DND-41 (cell line): ENCODE measurements around the gene FOXA2.

Source experiments
- ATAC-seq: fragments of 200-7000 bp; cut with Tn5 transposase; 3 replicates; pipeline ENCODE4 v1.9.1; 2021; ENCODE audit warnings: low read depth; ENCODE audit not compliant: insufficient read depth
- DNase-seq: peaks from one replicate; pipeline ENCODE4 v3.0.0-alpha.2; 2020
- H2AFZ ChIP-seq: 2 replicates; pipeline ENCODE4 v1.6.0; 2012; ENCODE audit warnings: low read depth, low read length
- H3K27ac ChIP-seq: 2 replicates; pipeline ENCODE4 v1.5.1; 2012; ENCODE audit warnings: low read length, inconsistent platforms
- H3K27me3 ChIP-seq: fragments of 200-600 bp; sonication (generic); 2 replicates; pipeline ENCODE4 v1.6.0; 2012; ENCODE audit warnings: low read length, mild to moderate bottlenecking, inconsistent platforms; ENCODE audit not compliant: insufficient read depth, poor library complexity
- H3K36me3 ChIP-seq: 2 replicates; pipeline ENCODE4 v1.5.1; 2012; ENCODE audit warnings: low read length, inconsistent platforms; ENCODE audit not compliant: insufficient read depth
- H3K4me1 ChIP-seq: 2 replicates; pipeline ENCODE4 v1.5.1; 2012; ENCODE audit warnings: mild to moderate bottlenecking, low read length; ENCODE audit not compliant: insufficient read depth
- H3K4me2 ChIP-seq: 2 replicates; pipeline ENCODE4 v1.6.0; 2012; ENCODE audit warnings: mild to moderate bottlenecking, moderate library complexity, low read length, inconsistent platforms; ENCODE audit not compliant: insufficient read depth
- H3K4me3 ChIP-seq, 2 experiments: fragments of 200-600 bp in 1 of 2; shearing (Covaris generic) in 1 of 2; 2 replicates each; pipeline ENCODE4 v1.5.1; 2012 to 2016; ENCODE audit warnings: inconsistent platforms in 2 of 2, low read length in 2 of 2, mild to moderate bottlenecking in 2 of 2, low read depth in 1 of 2, moderate library complexity in 1 of 2
- H3K79me2 ChIP-seq: 2 replicates; pipeline ENCODE4 v1.6.0; 2012; ENCODE audit warnings: low read length, inconsistent platforms; ENCODE audit not compliant: insufficient read depth
- H3K9ac ChIP-seq: 2 replicates; pipeline ENCODE4 v1.6.0; 2012; ENCODE audit warnings: low read depth, mild to moderate bottlenecking, inconsistent platforms, low read length, moderate library complexity
- H3K9me3 ChIP-seq: 2 replicates; pipeline ENCODE4 v1.5.1; 2012; ENCODE audit warnings: low read length, moderate library complexity, mild to moderate bottlenecking, inconsistent platforms; ENCODE audit not compliant: insufficient read depth, severe bottlenecking
- H4K20me1 ChIP-seq: 2 replicates; pipeline ENCODE4 v1.6.0; 2012; ENCODE audit warnings: low read length; ENCODE audit not compliant: insufficient read depth
- CTCF ChIP-seq: IDR thresholded peaks from 2 replicates; pipeline ENCODE4 v1.5.1; 2012; ENCODE audit warnings: borderline replicate concordance, low read length, moderate library complexity, mild to moderate bottlenecking; ENCODE audit not compliant: poor library complexity, severe bottlenecking; ENCODE audit errors: extremely low read depth
- EZH2 ChIP-seq: IDR thresholded peaks from 3 replicates; pipeline ENCODE4 v1.6.1; 2012; ENCODE audit warnings: borderline replicate concordance, low read depth, mild to moderate bottlenecking, moderate library complexity, low read length, inconsistent platforms; ENCODE audit not compliant: severe bottlenecking

The FOXA2 gene

DNA sequence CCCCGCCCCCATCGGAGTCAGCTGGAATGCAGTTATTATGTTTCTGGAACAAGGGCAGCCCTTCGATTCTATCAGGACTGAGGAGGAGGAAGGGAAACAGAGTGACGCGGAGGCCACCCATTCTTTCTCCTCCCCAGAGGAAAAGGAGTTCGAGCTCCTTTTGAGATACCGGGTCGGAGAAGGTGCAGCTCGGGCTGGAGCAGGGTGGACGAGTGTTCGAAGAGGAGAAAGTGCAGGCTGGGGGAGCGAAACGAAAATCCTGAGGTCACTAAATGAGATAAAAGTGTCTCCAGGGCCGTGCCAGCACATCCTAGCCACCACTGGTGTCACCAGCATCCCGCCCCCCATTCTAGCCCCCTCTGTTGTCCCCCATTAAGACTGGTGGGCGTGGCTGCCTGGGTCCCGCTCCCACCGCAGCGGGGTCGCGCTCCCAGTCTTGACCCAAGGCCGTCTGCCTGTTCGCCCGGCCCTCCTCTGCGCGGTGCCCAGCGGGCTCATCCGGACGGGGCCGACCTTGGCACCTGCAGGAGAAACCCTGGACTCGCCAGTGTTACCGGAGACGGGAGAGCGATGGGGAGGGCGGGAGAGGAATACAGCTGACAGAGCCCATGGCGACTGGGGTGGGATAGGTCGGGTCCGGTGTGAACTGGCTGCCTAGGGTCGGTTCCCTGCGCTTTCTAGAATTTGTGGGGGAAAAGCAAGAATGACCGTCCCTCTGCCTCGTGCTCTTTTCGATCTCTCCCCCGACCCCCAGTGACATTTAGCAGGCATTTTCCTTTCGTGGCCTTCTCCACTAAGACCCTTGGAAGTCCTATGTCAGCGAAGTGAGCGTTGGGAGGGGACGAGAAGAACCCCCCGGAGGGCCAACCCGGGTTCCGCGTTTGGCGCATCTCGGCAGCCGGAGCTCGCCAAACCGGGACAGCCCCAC, 16.2 kb downstream of the FOXA2 start:
- no peak overlapping the region for H3K4me3 ChIP-seq
- H3K27me3 ChIP-seq: peaks cover 60% of the 10 kb centered on the region
- no peaks in the 10 kb centered on the region for H3K9me3 ChIP-seq
- no peak overlapping the region for H3K9ac ChIP-seq
- H3K4me1 ChIP-seq: no peaks in the 10 kb centered on the region
- H3K27ac ChIP-seq: no peak overlapping the region
- H3K79me2 ChIP-seq: no peaks in the 10 kb centered on the region
- H2AFZ ChIP-seq: no peak overlapping the region
- H3K4me2 ChIP-seq: no peak overlapping the region
- H4K20me1 ChIP-seq: no peaks in the 10 kb centered on the region; the same call in 1 of the 2 replicates
- H3K36me3 ChIP-seq: no peaks in the 10 kb centered on the region
- TF ChIP-seq CTCF (no peak), EZH2 (no peak)
- ATAC-seq (no peak), DNase-seq (no peak)

DNA sequence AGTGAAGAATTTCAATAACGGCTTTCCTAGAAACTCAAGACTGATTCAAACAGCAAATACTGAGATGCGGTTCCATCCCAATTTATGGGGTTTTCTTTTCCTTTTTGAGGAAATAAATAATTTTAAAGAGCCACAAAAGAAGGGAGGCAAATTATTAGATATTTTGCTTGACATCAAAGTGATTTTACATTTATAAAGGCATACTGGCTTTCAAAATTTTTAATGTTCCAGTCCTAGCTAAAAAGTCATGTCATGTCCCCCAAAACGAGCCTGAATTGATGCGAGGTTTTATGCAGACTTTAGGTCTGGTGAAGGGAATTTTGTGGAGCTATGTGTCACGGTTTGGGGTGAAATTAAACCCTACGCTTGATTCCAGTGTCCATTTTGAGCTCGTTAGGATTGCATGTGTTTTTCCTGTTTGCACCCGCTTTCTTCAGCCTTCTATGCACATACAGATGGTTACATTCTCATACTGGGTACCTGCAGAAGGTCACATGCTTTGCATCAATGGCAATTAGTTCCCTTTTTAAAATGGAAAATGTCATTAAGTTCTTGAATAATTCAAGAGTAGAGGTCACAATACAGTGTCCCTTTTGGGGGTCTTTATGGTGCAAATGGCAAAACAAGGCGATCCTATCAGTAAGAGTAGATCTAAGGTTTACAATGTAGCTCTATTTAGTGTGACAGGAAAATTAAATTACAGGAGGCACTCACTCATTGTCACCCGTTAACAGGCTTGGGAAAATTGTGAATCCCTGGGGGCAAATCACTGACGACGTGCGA, 17.3 kb downstream of the FOXA2 start:
- no peak for TF ChIP-seq CTCF
- no peak for TF ChIP-seq EZH2
- no peaks in the 10 kb centered on the region; the same call in 1 of the 2 replicates for H4K20me1 ChIP-seq
- peaks cover 69% of the 10 kb centered on the region for H3K27me3 ChIP-seq
- H3K4me3 ChIP-seq: no peak overlapping the region
- H3K36me3 ChIP-seq: no peaks in the 10 kb centered on the region
- no peak overlapping the region for H2AFZ ChIP-seq
- no peaks in the 10 kb centered on the region for H3K9me3 ChIP-seq
- H3K4me1 ChIP-seq: no peaks in the 10 kb centered on the region
- no peak overlapping the region for H3K4me2 ChIP-seq
- H3K79me2 ChIP-seq: no peaks in the 10 kb centered on the region
- DNase-seq: no peak
- no peak for ATAC-seq
- H3K9ac ChIP-seq: no peak overlapping the region
- no peak overlapping the region for H3K27ac ChIP-seq

DNA sequence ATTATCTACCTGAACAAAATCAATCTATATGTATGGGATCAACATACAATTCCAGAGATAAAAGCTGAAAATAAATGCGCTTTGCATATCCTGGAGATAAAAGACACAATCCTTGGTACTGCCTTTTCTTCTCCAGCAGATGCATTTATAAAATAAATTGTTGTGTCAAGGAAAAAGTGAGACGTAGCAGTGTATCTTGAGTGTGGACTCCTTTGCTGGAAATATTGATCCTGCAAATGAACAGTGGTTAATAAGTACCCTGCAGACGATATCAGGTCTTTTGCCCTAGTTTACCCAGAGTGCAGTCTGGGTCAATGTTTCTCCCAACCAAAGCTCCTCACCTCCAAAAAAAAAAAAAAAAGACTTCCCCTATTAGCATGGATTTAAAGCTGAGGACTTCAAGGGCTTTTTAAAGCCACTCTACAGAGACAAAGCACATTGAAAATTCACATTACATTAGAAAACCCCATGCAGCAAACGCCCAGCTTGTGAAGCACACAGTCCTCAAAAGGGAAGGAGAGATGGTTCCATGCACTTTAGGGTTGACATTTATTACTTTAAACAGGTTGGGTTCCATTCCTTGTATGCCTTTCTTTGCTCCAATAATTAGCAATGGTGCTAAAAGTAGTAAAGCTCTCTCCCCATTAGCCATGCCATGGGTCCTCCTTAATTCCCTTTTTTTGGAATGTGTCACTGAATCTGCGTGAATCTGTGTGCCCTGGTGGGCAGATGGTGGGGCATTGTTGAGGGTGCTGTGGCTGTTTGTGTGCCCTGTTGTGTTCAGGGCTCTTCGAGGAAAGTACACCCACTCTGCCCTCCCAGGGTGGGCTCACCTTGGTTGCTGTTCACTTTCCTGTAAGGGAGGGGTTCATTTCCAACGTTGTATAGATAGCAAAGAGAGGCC, 21.1 kb downstream of the FOXA2 start:
- no peak overlapping the region for H3K4me3 ChIP-seq
- DNase-seq (no peak), ATAC-seq (no peak)
- no peak overlapping the region for H2AFZ ChIP-seq
- no peaks in the 10 kb centered on the region for H3K36me3 ChIP-seq
- H4K20me1 ChIP-seq: no peaks in the 10 kb centered on the region
- H3K27me3 ChIP-seq: peaks cover 69% of the 10 kb centered on the region
- no peak overlapping the region for H3K27ac ChIP-seq
- H3K9ac ChIP-seq: no peak overlapping the region
- no peaks in the 10 kb centered on the region for H3K9me3 ChIP-seq
- no peaks in the 10 kb centered on the region for H3K79me2 ChIP-seq
- no peak overlapping the region for H3K4me2 ChIP-seq
- TF ChIP-seq CTCF (no peak), EZH2 (no peak)
- H3K4me1 ChIP-seq: no peaks in the 10 kb centered on the region
